Measurements from ENCODE around the gene EPN3.

GRCh38 chr17:50488880-50489279 lies 43.7 kb upstream of the EPN3 start:
- TF ChIP-seq, protein P1, sequence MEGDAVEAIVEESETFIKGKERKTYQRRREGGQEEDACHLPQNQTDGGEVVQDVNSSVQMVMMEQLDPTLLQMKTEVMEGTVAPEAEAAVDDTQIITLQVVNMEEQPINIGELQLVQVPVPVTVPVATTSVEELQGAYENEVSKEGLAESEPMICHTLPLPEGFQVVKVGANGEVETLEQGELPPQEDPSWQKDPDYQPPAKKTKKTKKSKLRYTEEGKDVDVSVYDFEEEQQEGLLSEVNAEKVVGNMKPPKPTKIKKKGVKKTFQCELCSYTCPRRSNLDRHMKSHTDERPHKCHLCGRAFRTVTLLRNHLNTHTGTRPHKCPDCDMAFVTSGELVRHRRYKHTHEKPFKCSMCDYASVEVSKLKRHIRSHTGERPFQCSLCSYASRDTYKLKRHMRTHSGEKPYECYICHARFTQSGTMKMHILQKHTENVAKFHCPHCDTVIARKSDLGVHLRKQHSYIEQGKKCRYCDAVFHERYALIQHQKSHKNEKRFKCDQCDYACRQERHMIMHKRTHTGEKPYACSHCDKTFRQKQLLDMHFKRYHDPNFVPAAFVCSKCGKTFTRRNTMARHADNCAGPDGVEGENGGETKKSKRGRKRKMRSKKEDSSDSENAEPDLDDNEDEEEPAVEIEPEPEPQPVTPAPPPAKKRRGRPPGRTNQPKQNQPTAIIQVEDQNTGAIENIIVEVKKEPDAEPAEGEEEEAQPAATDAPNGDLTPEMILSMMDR (conservative IDR thresholded peaks at IDR 0.05; ENCODE audit: low read depth, low read length) = no peak
- no peak for TF ChIP-seq EZH2 (IDR thresholded peaks at IDR 0.05; ENCODE audit: borderline replicate concordance, low read depth, low read length, poor library complexity, severe bottlenecking)

Measured in A673 (cell line).